Measurements from ENCODE around the gene HOTAIR. TPM values are rescaled to one million over a fixed set of nuclear protein-coding genes. Genes with fewer than 3 reads are reported as not detected.

HOTAIR gene
- total RNA-seq, 2 experiments from 2014 or later = not detected

- POLR2A ChIA-PET = no interaction called here
- Mint-ChIP-seq H3K27ac (no peak overlapping the region), H3K9me3 (ENCODE audit: low read depth) (no peaks in the 10 kb centered on the region), H3K36me3 (ENCODE audit: low read depth) (no peaks in the 10 kb centered on the region), H3K27me3 (peaks cover 84% of the 10 kb centered on the region), H3K4me1 (no peaks in the 10 kb centered on the region), H3K4me3 (no peak overlapping the region)
- CTCF ChIA-PET = interaction anchor here (1.5 kb wide), 1 partner anchor 9 kb away, joined by 3 read pairs; no protein-coding TSS in a partner anchor
- no peak for ATAC-seq
- intact Hi-C loops (cut with DNase I, micrococcal nuclease) = no loop called here
- no peak for DNase-seq
These were observed 29.6 kb downstream of the HOTAIR start for GRCh38 chr12:53944907-53945847.

GRCh38 chr12:53944209-53944608 is 30.5 kb downstream of the HOTAIR start:
- POLR2A ChIA-PET = no interaction called here
- Mint-ChIP-seq H3K27ac (no peak overlapping the region), H3K4me3 (no peak overlapping the region), H3K9me3 (ENCODE audit: low read depth) (no peaks in the 10 kb centered on the region), H3K4me1 (no peaks in the 10 kb centered on the region), H3K36me3 (ENCODE audit: low read depth) (no peaks in the 10 kb centered on the region), H3K27me3 (peaks cover 80% of the 10 kb centered on the region)
- ATAC-seq = no peak
- CTCF ChIA-PET = no interaction called here
- no peak for DNase-seq
- intact Hi-C loops (cut with DNase I, micrococcal nuclease) = no loop called here

- CTCF ChIA-PET = interaction anchor here (2.9 kb wide), 1 partner anchor 10 kb away, joined by 14 read pairs; no protein-coding TSS in a partner anchor
These were observed 32.2 kb downstream of the HOTAIR start for GRCh38 chr12:53942467-53942997.

DNA sequence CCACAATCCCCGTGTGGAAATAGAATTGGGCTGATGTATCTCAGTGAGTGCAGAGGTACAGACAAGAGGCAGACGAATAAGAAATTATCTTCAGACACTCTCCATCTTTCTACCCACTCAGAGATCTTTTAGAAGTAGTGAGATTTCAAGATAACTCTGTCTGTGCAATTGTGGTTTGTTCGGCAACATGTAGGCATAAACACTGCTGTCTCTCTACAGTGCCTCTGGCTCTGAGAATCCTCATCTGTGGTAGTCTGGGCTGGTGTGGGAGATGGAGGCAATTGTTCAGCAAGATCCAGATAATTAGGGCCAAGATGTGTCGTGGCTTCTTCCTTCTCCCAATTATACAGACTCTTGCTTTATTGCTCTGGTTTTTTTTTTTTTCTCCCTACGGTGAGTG is 33.0 kb downstream of the HOTAIR start:
- peaks cover 2% of the 10 kb centered on the region for H3K4me1 Mint-ChIP-seq
- CTCF ChIA-PET = interaction anchor here (0.6 to 2.9 kb wide), 2 partner anchors 11 to 247 kb away, joined by 3 to 14 read pairs; no protein-coding TSS in a partner anchor
- intact Hi-C loops (cut with DNase I, micrococcal nuclease) = no loop called here

More at GRCh38 chr12:53942467-53942997, 32.2 kb downstream of the HOTAIR start:
- intact Hi-C loops (cut with DNase I, micrococcal nuclease) = no loop called here
- DNase-seq (no peak), ATAC-seq (no peak)
- no peaks in the 10 kb centered on the region for H3K9me3 Mint-ChIP-seq (ENCODE audit: low read depth)
- H3K27me3 Mint-ChIP-seq = peaks cover 77% of the 10 kb centered on the region
- H3K4me3 Mint-ChIP-seq = no peak overlapping the region
- POLR2A ChIA-PET = no interaction called here
- no peaks in the 10 kb centered on the region for H3K36me3 Mint-ChIP-seq (ENCODE audit: low read depth)
- H3K4me1 Mint-ChIP-seq = peaks cover 2% of the 10 kb centered on the region
- H3K27ac Mint-ChIP-seq = no peak overlapping the region

GRCh38 chr12:53941187-53941586 is 33.6 kb downstream of the HOTAIR start:
- CTCF ChIA-PET = interaction anchor here (0.5 to 2.9 kb wide), 3 partner anchors 12 to 71 kb away, joined by 3 to 14 read pairs (median 3); no protein-coding TSS in a partner anchor

More for the DNA sequence above, 33.0 kb downstream of the HOTAIR start:
- POLR2A ChIA-PET = no interaction called here
- DNase-seq (no peak), ATAC-seq (no peak)
- Mint-ChIP-seq H3K4me3 (no peak overlapping the region), H3K9me3 (ENCODE audit: low read depth) (no peaks in the 10 kb centered on the region), H3K27ac (no peak overlapping the region), H3K27me3 (peaks cover 80% of the 10 kb centered on the region), H3K36me3 (ENCODE audit: low read depth) (no peaks in the 10 kb centered on the region)

GRCh38 chr12:53940443-53941014 is 34.2 kb downstream of the HOTAIR start:
- Mint-ChIP-seq H3K4me3 (no peak overlapping the region), H3K36me3 (ENCODE audit: low read depth) (no peaks in the 10 kb centered on the region), H3K27me3 (peaks cover 81% of the 10 kb centered on the region), H3K9me3 (ENCODE audit: low read depth) (no peaks in the 10 kb centered on the region), H3K4me1 (peaks cover 5% of the 10 kb centered on the region), H3K27ac (no peak overlapping the region)
- ATAC-seq = no peak
- CTCF ChIA-PET = interaction anchor here (1.0 to 2.9 kb wide), 3 partner anchors 9 to 72 kb away, joined by 3 to 14 read pairs (median 3); no protein-coding TSS in a partner anchor
- no peak for DNase-seq
- POLR2A ChIA-PET = no interaction called here
- intact Hi-C loops (cut with DNase I, micrococcal nuclease) = no loop called here

More at GRCh38 chr12:53941187-53941586, 33.6 kb downstream of the HOTAIR start:
- POLR2A ChIA-PET = no interaction called here
- no peak for DNase-seq
- Mint-ChIP-seq H3K27ac (no peak overlapping the region), H3K4me1 (peaks cover 2% of the 10 kb centered on the region), H3K36me3 (ENCODE audit: low read depth) (no peaks in the 10 kb centered on the region), H3K9me3 (ENCODE audit: low read depth) (no peaks in the 10 kb centered on the region), H3K4me3 (no peak overlapping the region), H3K27me3 (peaks cover 81% of the 10 kb centered on the region)
- intact Hi-C loops (cut with DNase I, micrococcal nuclease) = no loop called here
- ATAC-seq = no peak

- Mint-ChIP-seq H3K27me3 (peaks cover 79% of the 10 kb centered on the region), H3K4me1 (peaks cover 10% of the 10 kb centered on the region), H3K9me3 (ENCODE audit: low read depth) (no peaks in the 10 kb centered on the region), H3K36me3 (ENCODE audit: low read depth) (no peaks in the 10 kb centered on the region), H3K27ac (no peak overlapping the region), H3K4me3 (no peak overlapping the region)
- ATAC-seq = no peak
- CTCF ChIA-PET = interaction anchor here (0.6 to 1.3 kb wide), 3 partner anchors 8 to 134 kb away, joined by 3 read pairs; no protein-coding TSS in a partner anchor
- POLR2A ChIA-PET = no interaction called here
- intact Hi-C loops (cut with DNase I, micrococcal nuclease) = loop anchor here (5.0 kb wide), 1 partner anchor 33 kb away; the partner anchor contains the start of genes HOTAIR (in 2 of the 2) and HOXC11 (in 2 of the 2)
- DNase-seq = no peak
These were observed 35.3 kb downstream of the HOTAIR start for GRCh38 chr12:53939141-53940108.

- peaks cover 79% of the 10 kb centered on the region for H3K27me3 Mint-ChIP-seq
- no peak within 1 kb of the TSS for H3K4me3 Mint-ChIP-seq
- intact Hi-C loops (cut with DNase I, micrococcal nuclease) = loop anchor here (5.0 kb wide), 1 partner anchor 34 kb away; the partner anchor contains the start of genes HOTAIR (in 2 of the 2) and HOXC11 (in 2 of the 2)
- peaks cover 10% of the 10 kb centered on the region for H3K4me1 Mint-ChIP-seq
- DNase-seq (peak; percentile 80), ATAC-seq (peak; percentile 85)
- no peaks in the 10 kb centered on the region for H3K9me3 Mint-ChIP-seq (ENCODE audit: low read depth)
- H3K27ac Mint-ChIP-seq = no peak within 1 kb of the TSS
- no peaks in the 10 kb centered on the region for H3K36me3 Mint-ChIP-seq (ENCODE audit: low read depth)
- CTCF ChIA-PET = interaction anchor here (0.6 kb wide), 2 partner anchors 15 to 135 kb away, joined by 3 read pairs; no protein-coding TSS in a partner anchor
- POLR2A ChIA-PET = no interaction called here
These were observed 36.2 kb downstream of the HOTAIR start, which contains the start of gene HOXC13 for GRCh38 chr12:53938326-53939140. HOXC13 (plus strand) TSS chr12:53938831; CDS start chr12:53938907, 76 bp downstream.

DNA sequence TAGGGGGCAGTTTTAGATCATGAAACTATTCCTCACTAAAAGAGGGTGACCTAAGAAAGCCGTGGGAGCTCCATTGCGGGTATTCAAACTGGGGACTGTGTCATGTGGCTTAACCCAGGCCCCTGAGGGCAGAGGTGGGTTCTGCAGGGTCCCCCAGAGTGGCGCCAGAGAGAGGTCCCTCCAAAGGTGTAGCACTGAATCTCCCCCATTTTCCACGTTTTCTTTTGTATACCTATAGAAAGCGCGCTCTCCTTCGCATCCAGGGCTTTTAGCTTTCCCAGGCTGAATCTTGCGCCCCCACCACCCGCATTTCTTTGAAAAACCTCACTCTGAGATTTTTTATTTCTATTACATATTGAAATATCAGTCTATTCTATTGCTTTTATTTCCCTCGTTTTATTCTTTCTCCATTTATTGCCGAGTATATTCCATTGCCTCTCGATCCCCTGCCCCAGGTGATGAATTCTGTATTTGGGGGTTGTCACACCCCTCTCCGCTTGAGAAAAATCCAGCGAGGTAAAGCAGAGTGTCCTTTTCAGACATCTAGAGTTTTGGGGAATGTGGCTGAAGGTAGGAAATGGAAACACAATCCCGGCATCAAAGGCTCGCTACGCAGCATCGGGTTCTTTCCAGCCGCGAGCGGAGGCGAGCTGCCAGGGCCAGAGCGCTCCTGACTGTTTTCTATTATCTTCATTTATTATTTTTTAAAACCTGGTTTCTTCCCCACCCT is 37.0 kb downstream of the HOTAIR start:
- no peak overlapping the region for H3K27ac Mint-ChIP-seq
- CTCF ChIA-PET = interaction anchor here (0.6 to 0.9 kb wide), 2 partner anchors 15 to 68 kb away, joined by 3 read pairs; no protein-coding TSS in a partner anchor

More for the DNA sequence above, 37.0 kb downstream of the HOTAIR start:
- no peak for DNase-seq
- peaks cover 80% of the 10 kb centered on the region for H3K27me3 Mint-ChIP-seq
- H3K9me3 Mint-ChIP-seq (ENCODE audit: low read depth) = no peaks in the 10 kb centered on the region
- POLR2A ChIA-PET = no interaction called here
- no peak for ATAC-seq
- H3K4me1 Mint-ChIP-seq = peaks cover 10% of the 10 kb centered on the region
- H3K4me3 Mint-ChIP-seq = no peak overlapping the region
- no peaks in the 10 kb centered on the region for H3K36me3 Mint-ChIP-seq (ENCODE audit: low read depth)
- intact Hi-C loops (cut with DNase I, micrococcal nuclease) = loop anchor here (2.0 to 5.0 kb wide), 2 partner anchors 13 to 35 kb away; partner anchors contain the start of genes HOTAIR (in 2 of the 2) and HOXC11 (in 2 of the 2)

Data from activated CD4-positive, alpha-beta T cell treated with anti-CD3 and anti-CD28 coated beads for 36 hours (primary cell).